ENCODE data around the gene ASS1.
A peak's percentile ranks its signal among the peaks of the same experiment; 100 is the strongest.

The ASS1 gene

GRCh38 chr9:130419521-130420035 is 25.2 kb upstream of the ASS1 start:
- DNase-seq (ENCODE audit: low spot score) = no peak

GRCh38 chr9:130421154-130421801 is 23.5 kb upstream of the ASS1 start:
- peak; percentile 64 for DNase-seq (ENCODE audit: low spot score)

- peak; percentile 91 for DNase-seq (ENCODE audit: low spot score)
Observed at GRCh38 chr9:130421802-130422276, 22.9 kb upstream of the ASS1 start.

GRCh38 chr9:130422546-130422945 is 22.2 kb upstream of the ASS1 start:
- no peak for DNase-seq (ENCODE audit: low spot score)

GRCh38 chr9:130423272-130423671 is 21.5 kb upstream of the ASS1 start:
- DNase-seq (ENCODE audit: low spot score) = no peak

DNA sequence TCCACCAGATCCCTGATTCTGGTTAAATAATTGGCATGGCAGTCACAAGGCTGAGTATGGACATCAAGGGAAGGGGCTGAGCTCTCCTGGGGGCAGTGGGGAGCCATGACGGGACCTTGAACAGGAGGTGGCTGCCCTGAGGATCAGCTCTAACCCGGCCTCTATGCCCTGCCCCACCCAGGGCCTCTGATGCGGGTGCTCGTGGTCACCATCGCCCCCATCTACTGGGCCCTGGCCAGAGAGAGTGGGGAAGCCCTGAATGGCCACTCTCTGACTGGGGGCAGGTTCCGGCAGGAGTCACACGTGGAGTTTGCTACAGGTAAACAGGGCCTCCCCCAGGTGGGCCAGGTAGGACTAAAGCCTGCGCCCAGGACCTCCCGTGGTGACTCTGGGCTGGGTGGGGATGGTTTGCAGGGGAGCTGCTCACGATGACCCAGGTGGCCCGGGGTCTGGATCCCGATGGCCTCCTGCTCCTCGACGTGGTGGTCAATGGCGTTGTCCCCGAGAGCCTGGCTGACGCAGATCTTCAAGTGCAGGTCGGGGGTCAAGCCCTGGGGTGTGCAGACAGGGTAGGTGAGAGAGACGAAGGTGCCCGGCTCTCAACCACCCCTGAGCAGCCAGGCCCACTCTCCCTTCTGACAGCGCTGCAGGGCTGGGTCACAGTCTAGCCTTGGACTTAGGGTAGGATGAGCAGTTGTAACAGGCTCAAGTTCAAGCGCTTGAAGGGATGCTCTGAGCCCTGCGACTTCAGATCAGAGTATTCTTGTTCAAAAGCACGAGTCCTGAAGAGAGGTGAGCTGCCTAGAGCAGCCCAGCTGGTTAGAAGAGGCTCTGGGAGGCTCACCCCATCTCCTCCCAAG is 19.9 kb upstream of the ASS1 start:
- no peak for DNase-seq (ENCODE audit: low spot score)

GRCh38 chr9:130425741-130426466 is 18.9 kb upstream of the ASS1 start:
- DNase-seq (ENCODE audit: low spot score) = no peak

DNA sequence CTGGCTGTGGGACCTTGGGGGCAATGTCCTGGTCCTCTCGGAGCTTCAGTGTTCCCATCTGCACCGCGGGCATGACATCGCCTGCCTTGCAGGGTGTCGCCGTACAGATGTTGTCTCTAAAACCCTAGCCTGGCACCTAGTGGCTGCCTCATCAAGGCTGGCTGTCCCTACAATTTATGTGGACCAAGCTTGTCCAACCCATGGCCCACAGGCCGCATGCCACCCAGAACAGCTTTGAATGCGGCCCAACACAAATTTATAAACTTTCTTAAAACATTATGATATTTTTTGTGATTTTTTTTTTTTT is 18.3 kb upstream of the ASS1 start:
- DNase-seq (ENCODE audit: low spot score) = no peak

DNA sequence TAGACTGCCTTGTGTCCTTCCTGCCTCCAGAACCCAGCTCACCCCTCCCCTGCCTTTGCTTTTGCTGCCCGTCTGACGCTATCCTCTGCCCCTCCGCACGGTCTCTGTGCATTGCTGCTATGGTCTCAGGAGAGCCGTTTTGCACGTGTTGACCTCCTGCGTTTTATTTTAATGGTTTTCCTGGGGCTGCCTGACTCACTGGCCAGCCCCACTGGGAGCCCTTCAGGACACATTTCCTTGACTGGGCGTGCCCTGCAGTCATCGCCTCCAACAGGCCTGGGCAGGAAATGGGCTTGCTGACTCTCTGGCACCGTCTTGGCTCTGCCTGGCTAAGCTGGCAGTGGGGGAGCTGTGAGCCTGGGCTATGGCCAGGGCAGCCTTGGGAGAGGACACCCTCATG is 17.9 kb upstream of the ASS1 start:
- DNase-seq (ENCODE audit: low spot score) = no peak

DNA sequence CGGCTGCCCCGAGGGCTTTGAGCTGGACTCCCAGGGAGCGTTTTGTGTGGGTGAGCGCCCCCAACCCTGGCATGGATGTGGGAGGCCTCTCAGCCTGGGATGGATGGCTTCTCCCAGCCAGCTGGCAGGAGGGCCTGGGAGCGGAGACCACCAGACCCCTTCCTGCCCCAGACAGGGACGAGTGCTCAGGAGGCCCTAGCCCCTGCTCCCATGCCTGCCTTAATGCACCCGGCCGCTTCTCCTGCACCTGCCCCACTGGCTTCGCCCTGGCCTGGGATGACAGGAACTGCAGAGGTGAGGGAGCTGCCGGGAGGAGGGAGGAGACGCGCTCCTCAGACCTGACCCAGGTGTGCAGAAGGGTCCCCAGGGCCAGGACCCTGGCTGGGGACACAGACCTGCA is 17.4 kb upstream of the ASS1 start:
- no peak for DNase-seq (ENCODE audit: low spot score)

- no peak for DNase-seq (ENCODE audit: low spot score)
Observed at GRCh38 chr9:130428086-130428665, 16.6 kb upstream of the ASS1 start.

GRCh38 chr9:130429381-130429780 is 15.4 kb upstream of the ASS1 start:
- DNase-seq (ENCODE audit: low spot score) = no peak

GRCh38 chr9:130429831-130430230 is 14.9 kb upstream of the ASS1 start:
- no peak for DNase-seq (ENCODE audit: low spot score)

DNA sequence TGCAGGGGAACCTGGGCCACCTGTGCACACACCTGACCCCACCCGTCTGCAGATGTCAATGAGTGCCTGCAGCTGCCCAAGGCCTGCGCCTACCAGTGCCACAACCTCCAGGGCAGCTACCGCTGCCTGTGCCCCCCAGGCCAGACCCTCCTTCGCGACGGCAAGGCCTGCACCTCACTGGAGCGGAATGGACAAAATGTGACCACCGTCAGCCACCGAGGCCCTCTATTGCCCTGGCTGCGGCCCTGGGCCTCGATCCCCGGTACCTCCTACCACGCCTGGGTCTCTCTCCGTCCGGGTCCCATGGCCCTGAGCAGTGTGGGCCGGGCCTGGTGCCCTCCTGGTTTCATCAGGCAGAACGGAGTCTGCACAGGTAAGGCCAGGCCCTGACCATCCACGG is 14.5 kb upstream of the ASS1 start:
- DNase-seq (ENCODE audit: low spot score) = no peak

DNA sequence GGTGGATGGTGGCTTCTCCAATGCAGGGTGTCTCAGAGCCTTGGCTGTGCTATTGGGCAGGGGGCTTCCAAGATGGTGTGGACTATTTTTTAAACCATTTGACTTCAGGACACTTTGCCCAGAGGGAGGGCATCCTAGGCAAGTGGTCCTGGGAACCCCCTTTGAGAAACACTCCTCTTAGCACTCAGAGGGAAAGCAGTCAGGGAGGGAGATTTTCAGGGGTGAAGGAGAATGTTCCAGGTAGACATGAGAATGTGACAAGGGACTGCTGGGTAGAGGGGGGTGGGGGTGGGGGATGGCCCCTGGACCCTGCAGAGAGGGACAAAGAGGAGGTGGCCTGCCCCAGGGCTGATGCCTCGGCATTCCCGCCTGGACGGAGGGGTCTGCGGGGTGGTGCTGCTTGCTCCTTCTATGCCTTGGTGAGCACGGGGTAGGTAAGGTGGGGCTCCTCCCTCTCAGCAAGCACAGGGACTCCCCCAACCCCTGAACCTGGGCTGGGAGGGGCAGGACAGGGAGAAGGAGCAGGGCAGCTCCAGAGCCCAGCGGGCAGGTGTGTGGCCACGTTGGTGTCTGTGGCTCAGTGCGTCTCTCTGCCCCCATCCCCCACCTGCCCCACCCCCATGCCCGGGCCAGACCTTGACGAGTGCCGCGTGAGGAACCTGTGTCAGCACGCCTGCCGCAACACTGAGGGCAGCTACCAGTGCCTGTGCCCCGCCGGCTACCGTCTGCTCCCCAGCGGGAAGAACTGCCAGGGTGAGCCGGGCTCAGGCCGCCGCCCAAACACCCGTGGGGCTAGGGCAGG is 13.8 kb upstream of the ASS1 start:
- no peak for DNase-seq (ENCODE audit: low spot score)

DNA sequence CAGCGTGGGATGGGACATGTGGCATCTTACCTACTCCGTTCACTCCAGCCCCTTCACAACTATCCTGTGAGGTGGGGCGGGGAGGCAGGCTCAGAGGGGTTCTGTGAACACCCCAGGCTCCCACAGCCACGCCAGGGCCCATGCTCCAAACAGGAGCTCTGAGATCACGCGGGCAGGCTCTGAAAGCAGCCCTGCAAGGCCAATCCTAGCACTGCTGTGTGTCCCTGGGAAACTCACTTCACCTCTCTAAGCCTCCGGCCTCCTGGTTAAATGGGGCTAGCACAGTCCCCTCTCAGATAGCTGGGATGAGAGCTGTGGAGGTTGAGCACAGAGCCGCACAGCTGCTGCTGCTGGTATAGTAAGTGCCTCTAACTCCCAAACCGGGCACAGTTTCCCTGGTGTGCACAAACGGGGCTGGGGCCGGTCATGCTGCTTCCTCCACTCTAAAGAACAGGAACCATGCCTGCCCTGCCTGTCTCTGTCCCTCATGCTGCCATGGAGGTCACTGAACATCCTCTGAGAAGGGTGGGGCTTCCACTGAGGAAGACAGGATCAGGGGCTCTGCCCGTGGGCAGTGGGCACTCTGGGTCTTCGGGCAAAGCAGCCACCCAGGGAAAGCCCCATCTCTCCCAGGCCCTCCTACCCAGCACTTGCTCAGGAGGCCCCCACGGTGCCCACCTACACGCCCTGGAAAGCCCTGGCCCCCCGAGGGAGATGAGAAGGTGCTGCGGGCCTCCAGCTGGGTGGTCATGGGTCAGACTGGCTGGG is 13.0 kb upstream of the ASS1 start:
- no peak for DNase-seq (ENCODE audit: low spot score)

DNA sequence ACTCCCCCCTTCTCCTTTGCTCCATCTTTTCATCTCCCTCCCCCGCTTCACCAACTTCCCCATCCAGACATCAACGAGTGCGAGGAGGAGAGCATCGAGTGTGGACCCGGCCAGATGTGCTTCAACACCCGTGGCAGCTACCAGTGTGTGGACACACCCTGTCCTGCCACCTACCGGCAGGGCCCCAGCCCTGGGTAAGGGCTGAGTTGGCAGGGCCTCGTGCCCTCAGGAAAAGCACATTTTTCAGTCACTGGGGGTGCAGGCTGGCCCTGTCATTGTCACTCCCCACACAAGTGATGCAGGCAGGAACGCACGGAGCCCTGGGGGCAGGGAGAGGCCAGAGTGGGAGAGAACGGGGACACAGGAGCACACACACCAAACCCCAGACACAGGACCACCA is 12.4 kb upstream of the ASS1 start:
- DNase-seq (ENCODE audit: low spot score) = no peak

DNA sequence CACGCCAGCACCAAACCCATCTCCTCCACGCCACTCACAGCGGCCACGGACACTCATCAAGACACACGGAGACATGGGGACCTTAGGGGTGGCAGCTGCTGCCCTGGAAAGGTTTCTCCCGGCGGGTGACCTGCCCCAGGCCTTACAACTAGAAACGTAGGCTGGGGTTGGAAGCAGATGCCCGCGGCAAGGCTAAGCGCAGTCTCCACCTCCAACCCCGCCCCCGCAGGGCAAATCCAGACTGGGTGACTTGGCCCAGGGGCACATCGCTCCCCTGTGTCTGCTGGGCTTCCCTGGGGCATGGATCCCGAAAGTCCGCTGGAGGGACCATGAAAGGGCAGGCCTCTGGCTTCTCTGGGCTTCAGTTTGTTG is 12.0 kb upstream of the ASS1 start:
- DNase-seq (ENCODE audit: low spot score) = no peak

DNA sequence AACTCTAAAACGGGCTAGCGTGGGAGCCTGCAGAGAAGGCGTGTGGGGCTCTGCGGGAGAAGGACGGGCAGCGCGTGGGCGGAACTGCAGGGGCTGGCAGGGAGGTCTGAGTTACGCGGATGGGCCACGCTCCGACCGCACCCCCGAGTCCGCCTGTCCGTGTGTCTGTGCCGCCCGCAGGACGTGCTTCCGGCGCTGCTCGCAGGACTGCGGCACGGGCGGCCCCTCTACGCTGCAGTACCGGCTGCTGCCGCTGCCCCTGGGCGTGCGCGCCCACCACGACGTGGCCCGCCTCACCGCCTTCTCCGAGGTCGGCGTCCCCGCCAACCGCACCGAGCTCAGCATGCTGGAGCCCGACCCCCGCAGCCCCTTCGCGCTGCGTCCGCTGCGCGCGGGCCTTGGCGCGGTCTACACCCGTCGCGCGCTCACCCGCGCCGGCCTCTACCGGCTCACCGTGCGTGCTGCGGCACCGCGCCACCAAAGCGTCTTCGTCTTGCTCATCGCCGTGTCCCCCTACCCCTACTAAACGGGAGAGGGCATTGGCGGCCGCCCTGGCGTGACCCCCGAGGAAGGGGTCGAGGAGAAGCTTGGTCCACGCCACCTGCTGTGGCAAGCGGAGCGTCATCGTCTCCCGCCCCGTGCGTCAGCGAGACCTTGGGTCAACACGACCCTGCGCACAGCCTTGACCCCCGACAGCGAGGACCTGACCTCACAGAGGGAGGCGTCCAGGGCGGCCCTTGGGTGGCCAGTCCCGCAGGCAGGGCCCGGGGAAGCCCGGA is 11.4 kb upstream of the ASS1 start:
- DNase-seq (ENCODE audit: low spot score) = peak; percentile 92

DNA sequence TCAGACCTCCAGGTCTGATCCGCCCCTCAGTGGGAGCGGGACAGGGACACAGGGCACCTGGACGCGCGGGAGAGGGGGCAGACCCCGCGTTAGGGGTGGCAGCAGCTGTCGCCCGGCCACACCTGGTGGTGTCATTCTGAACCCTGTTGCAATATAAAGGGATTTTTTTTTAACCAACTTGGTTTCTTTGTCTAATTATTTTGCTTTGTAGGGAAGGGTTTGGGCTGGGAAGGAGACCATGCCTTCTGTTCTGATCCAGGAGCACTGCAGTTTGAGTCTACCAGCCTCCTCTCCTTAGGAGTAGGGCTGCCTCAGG is 10.9 kb upstream of the ASS1 start:
- no peak for DNase-seq (ENCODE audit: low spot score)

All from D341Med (cell line).